GM21447 (cell line): ENCODE results near the gene NTMT1.

Source experiments
- ATAC-seq: cut with Tn5 transposase; IDR thresholded peaks from one replicate; pipeline ENCODE4 v1.9.1; 2021; ENCODE audit not compliant: unreplicated experiment

NTMT1 gene

GRCh38 chr9:129613520-129614175 is 12.3 kb upstream of the NTMT1 start:
- no peak for ATAC-seq

GRCh38 chr9:129614932-129615331 is 11.0 kb upstream of the NTMT1 start:
- ATAC-seq = no peak

- ATAC-seq = no peak
These were observed 10.3 kb upstream of the NTMT1 start for GRCh38 chr9:129615407-129616285.

- ATAC-seq = no peak
These were observed 8.8 kb upstream of the NTMT1 start for GRCh38 chr9:129617167-129617566.

- ATAC-seq = no peak
These were observed 5.9 kb upstream of the NTMT1 start for GRCh38 chr9:129619787-129620668.

GRCh38 chr9:129620669-129621295 is 5.2 kb upstream of the NTMT1 start, which contains the start of gene C9orf50:
C9orf50 (minus strand) TSS chr9:129621101; CDS start chr9:129620574, 527 bp downstream.
- ATAC-seq = no peak

GRCh38 chr9:129623331-129623730 is 2.6 kb upstream of the NTMT1 start:
- no peak for ATAC-seq

GRCh38 chr9:129624168-129624759 is 1.7 kb upstream of the NTMT1 start:
- no peak for ATAC-seq

GRCh38 chr9:129624947-129625346 is 1.0 kb upstream of the NTMT1 start:
- ATAC-seq = no peak

- peak; percentile 29 for ATAC-seq
These were observed 792 bp downstream of the NTMT1 start for GRCh38 chr9:129626625-129627284.

GRCh38 chr9:129627556-129628440 is 1.8 kb downstream of the NTMT1 start:
- no peak for ATAC-seq

- no peak for ATAC-seq
These were observed 2.7 kb downstream of the NTMT1 start for GRCh38 chr9:129628709-129629108.

- ATAC-seq = no peak
These were observed 3.4 kb downstream of the NTMT1 start for GRCh38 chr9:129629251-129629820.

- ATAC-seq = no peak
These were observed 5.2 kb downstream of the NTMT1 start for GRCh38 chr9:129630967-129631673.

- ATAC-seq = no peak
These were observed 5.7 kb downstream of the NTMT1 start for GRCh38 chr9:129631674-129632129.

- ATAC-seq = no peak
These were observed 6.5 kb downstream of the NTMT1 start for GRCh38 chr9:129632460-129632859.

GRCh38 chr9:129633207-129633606 is 7.2 kb downstream of the NTMT1 start:
- no peak for ATAC-seq

- ATAC-seq = no peak
These were observed 7.9 kb downstream of the NTMT1 start for GRCh38 chr9:129633848-129634247.
